ENCODE data around the gene CACNA2D3.

DNA sequence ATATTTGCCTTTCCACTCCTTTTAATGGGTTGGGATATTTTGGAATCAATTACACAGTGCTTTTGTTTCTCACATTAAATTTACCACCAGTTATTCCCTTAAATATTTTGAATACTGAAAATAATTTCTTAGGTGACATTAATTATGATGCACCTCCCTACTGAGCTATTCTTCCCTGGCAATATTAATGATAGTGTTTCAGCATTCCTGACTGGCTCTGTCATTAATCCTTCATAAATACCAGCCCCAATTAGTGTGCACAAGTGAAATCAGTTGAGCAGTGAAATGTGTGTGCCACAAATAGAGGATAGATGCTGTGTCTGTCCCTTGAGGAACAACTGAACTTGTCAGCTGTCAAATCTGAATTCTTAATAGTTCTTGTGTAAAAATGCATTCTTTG is 304.0 kb downstream of the CACNA2D3 start:
- TF ChIP-seq, protein P1, sequence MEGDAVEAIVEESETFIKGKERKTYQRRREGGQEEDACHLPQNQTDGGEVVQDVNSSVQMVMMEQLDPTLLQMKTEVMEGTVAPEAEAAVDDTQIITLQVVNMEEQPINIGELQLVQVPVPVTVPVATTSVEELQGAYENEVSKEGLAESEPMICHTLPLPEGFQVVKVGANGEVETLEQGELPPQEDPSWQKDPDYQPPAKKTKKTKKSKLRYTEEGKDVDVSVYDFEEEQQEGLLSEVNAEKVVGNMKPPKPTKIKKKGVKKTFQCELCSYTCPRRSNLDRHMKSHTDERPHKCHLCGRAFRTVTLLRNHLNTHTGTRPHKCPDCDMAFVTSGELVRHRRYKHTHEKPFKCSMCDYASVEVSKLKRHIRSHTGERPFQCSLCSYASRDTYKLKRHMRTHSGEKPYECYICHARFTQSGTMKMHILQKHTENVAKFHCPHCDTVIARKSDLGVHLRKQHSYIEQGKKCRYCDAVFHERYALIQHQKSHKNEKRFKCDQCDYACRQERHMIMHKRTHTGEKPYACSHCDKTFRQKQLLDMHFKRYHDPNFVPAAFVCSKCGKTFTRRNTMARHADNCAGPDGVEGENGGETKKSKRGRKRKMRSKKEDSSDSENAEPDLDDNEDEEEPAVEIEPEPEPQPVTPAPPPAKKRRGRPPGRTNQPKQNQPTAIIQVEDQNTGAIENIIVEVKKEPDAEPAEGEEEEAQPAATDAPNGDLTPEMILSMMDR (conservative IDR thresholded peaks at IDR 0.05; ENCODE audit: low read depth, low read length) = no peak
- TF ChIP-seq EZH2 (IDR thresholded peaks at IDR 0.05; ENCODE audit: low read length, unreplicated experiment) = no peak
